CD14-positive monocyte (primary cell): ENCODE results near the gene IRF7. TPM values are rescaled to one million over a fixed set of nuclear protein-coding genes. Genes with fewer than 3 reads are reported as not detected.
A peak's percentile ranks its signal among the peaks of the same experiment; 100 is the strongest.

Source experiments
- DNase-seq, 3 donors: peaks; one replicate each; pipeline ENCODE4 v3.0.0-alpha.2; 2011 to 2022
- H2AFZ ChIP-seq: 2 replicates; pipeline ENCODE4 v1.6.0; 2012; ENCODE audit warnings: mild to moderate bottlenecking, low read depth, low read length, inconsistent platforms; ENCODE audit not compliant: insufficient read depth, poor library complexity, severe bottlenecking
- H3K27ac ChIP-seq, 2 donors: 1 replicate in 1 of 2; 2 replicates in 1 of 2; pipeline ENCODE4 v1.5.1; 2012 to 2013; ENCODE audit warnings: low read length in 2 of 2, control low read depth in 1 of 2, inconsistent platforms in 1 of 2, low read depth in 1 of 2, mild to moderate bottlenecking in 1 of 2
- H3K27me3 ChIP-seq, 2 donors: one replicate each; pipeline versions ENCODE4 v1.6.0 to v1.6.1; 2011 to 2013; ENCODE audit warnings: low read length in 2 of 2; ENCODE audit not compliant: control insufficient read depth in 2 of 2, insufficient read depth in 2 of 2
- H3K36me3 ChIP-seq, 2 donors: replicated peaks in 1 of 2; 1 replicate in 1 of 2; 2 replicates in 1 of 2; pipeline versions ENCODE4 v1.5.1 to v1.6.1; 2012 to 2013; ENCODE audit warnings: low read length in 2 of 2, control low read depth in 1 of 2, inconsistent platforms in 1 of 2, mild to moderate bottlenecking in 1 of 2; ENCODE audit not compliant: insufficient read depth in 2 of 2, control insufficient read depth in 1 of 2
- H3K4me1 ChIP-seq, 2 donors: 1 replicate in 1 of 2; 2 replicates in 1 of 2; pipeline versions ENCODE4 v1.5.1 to v1.6.1; 2012 to 2013; ENCODE audit warnings: low read length in 2 of 2, control low read depth in 1 of 2, inconsistent platforms in 1 of 2, mild to moderate bottlenecking in 1 of 2, moderate library complexity in 1 of 2; ENCODE audit not compliant: insufficient read depth in 2 of 2, control insufficient read depth in 1 of 2
- H3K4me2 ChIP-seq: replicated peaks from 2 replicates; pipeline ENCODE3; 2012; ENCODE audit warnings: low read length, moderate library complexity, mild to moderate bottlenecking; ENCODE audit not compliant: poor library complexity, severe bottlenecking; ENCODE audit errors: extremely low read depth
- H3K4me3 ChIP-seq, 3 experiments: fragments of 200-600 bp in 1 of 3; sonication (generic) in 1 of 3; replicated peaks in 1 of 3; 1 replicate in 2 of 3; 2 replicates in 1 of 3; pipeline ENCODE4 v1.5.1; 2011 to 2013; ENCODE audit warnings: low read length in 3 of 3, mild to moderate bottlenecking in 3 of 3, control low read depth in 2 of 3, low read depth in 2 of 3, inconsistent platforms in 1 of 3, moderate library complexity in 1 of 3
- H3K79me2 ChIP-seq: 2 replicates; pipeline ENCODE4 v1.6.0; 2012; ENCODE audit warnings: mild to moderate bottlenecking, control low read depth, inconsistent platforms, low read length, moderate library complexity; ENCODE audit not compliant: insufficient read depth
- H3K9ac ChIP-seq: 2 replicates; pipeline ENCODE4 v1.6.0; 2017; ENCODE audit warnings: low read length, mild to moderate bottlenecking; ENCODE audit not compliant: insufficient read depth, poor library complexity, severe bottlenecking
- H3K9me3 ChIP-seq, 2 donors: replicated peaks in 1 of 2; 1 replicate in 1 of 2; 2 replicates in 1 of 2; pipeline versions ENCODE4 v1.5.1 to v1.6.1; 2012 to 2013; ENCODE audit warnings: low read length in 2 of 2, control low read depth in 1 of 2; ENCODE audit not compliant: control insufficient read depth in 1 of 2, insufficient read depth in 1 of 2
- H4K20me1 ChIP-seq: 2 replicates; pipeline ENCODE4 v1.6.0; 2012; ENCODE audit warnings: mild to moderate bottlenecking, low read length, control low read depth, moderate library complexity; ENCODE audit not compliant: insufficient read depth
- H3K27ac Mint-ChIP-seq, 7 donors: one replicate each; pipeline ENCODE4 v1.8.0; 2020; ENCODE audit warnings: mild to moderate bottlenecking in 7 of 7, mixed read lengths in 7 of 7, moderate library complexity in 6 of 7, inconsistent platforms in 2 of 7
- H3K27me3 Mint-ChIP-seq, 3 donors: one replicate each; pipeline ENCODE4 v1.8.0; 2021 to 2022; ENCODE audit warnings: low read depth in 3 of 3, mild to moderate bottlenecking in 3 of 3, mixed read lengths in 3 of 3, moderate library complexity in 3 of 3, inconsistent platforms in 1 of 3
- H3K36me3 Mint-ChIP-seq, 2 donors: one replicate each; pipeline ENCODE4 v1.8.0; 2020; ENCODE audit warnings: mixed read lengths in 2 of 2, inconsistent platforms in 1 of 2, mild to moderate bottlenecking in 1 of 2
- H3K4me1 Mint-ChIP-seq: one replicate; pipeline ENCODE4 v1.8.0; 2020; ENCODE audit warnings: mild to moderate bottlenecking, mixed read lengths
- H3K4me3 Mint-ChIP-seq, 2 donors: one replicate each; pipeline ENCODE4 v1.8.0; 2020; ENCODE audit warnings: mild to moderate bottlenecking in 2 of 2, mixed read lengths in 2 of 2, moderate library complexity in 1 of 2
- H3K9me3 Mint-ChIP-seq, 7 donors: one replicate each; pipeline ENCODE4 v1.8.0; 2020 to 2022; ENCODE audit warnings: mixed read lengths in 7 of 7, mild to moderate bottlenecking in 6 of 7, moderate library complexity in 6 of 7, inconsistent platforms in 2 of 7
- CTCF ChIP-seq: fragments of 200-600 bp; IDR thresholded peaks from one replicate; pipeline ENCODE4 v1.8.0; 2022; ENCODE audit warnings: antibody characterized with exemption, mild to moderate bottlenecking
- WGBS: methylation state at CpG from one replicate; pipeline ENCODE4 v1.1.5; 2013; ENCODE audit warnings: missing lambda C conversion rate; ENCODE audit not compliant: insufficient coverage; 5-methylcytosine and 5-hydroxymethylcytosine counted together
- intact Hi-C, 2 donors: fragments of 100-400 bp; cut with micrococcal nuclease; formaldehyde crosslinking; loops; one replicate each; pipeline versions ENCODE4 v1.15.0 to v1.15.1; 2023
- polyA plus RNA-seq, 3 donors: library from polyadenylated mRNA; depleted of rRNA in 1 of 3; unstranded in 2 of 3; stranded (reverse) in 1 of 3; fragments of 300-500 nt in 2 of 3; fragments of >200 nt in 1 of 3; fragmentation: Illumina TruSeq in 2 of 3; gene quantifications; 1 replicate in 2 of 3; 2 replicates in 1 of 3; pipeline ENCODE4 v1.2.3, GENCODE V29; 2012 to 2021

Gene IRF7
- polyA plus RNA-seq, 3 donors: 38.6 to 125 (median 42.9) TPM

GRCh38 chr11:569158-569885 lies 46.4 kb downstream of the IRF7 start:
- peaks cover 9 to 19% of the 10 kb centered on the region in 2 donors for H3K4me1 ChIP-seq
- 45% methylated on average over 36 of the region's 36 CpGs for WGBS
- peak overlapping the region; percentile 46 for H3K9ac ChIP-seq
- peak overlapping the region; percentile 89 for H3K4me2 ChIP-seq
- intact Hi-C loops: no loop called here
- peak overlapping the region; percentile 79 for H2AFZ ChIP-seq
- no peak for TF ChIP-seq CTCF
- Mint-ChIP-seq H3K36me3 (peaks cover 2 to 3% of the 10 kb centered on the region in 2 donors), H3K27ac (peak overlapping the region in 2 of 7 donors; percentile 41 to 72), H3K9me3 (peaks cover 0 to 13% (median 0%) of the 10 kb centered on the region in 7 donors), H3K27me3 (peaks cover 28 to 62% (median 55%) of the 10 kb centered on the region in 3 donors), H3K4me3 (peak overlapping the region; percentile 79 to 85), H3K4me1 (peaks cover 8% of the 10 kb centered on the region)
- H3K79me2 ChIP-seq: no peaks in the 10 kb centered on the region
- H4K20me1 ChIP-seq: no peaks in the 10 kb centered on the region
- no peak for DNase-seq
- peak overlapping the region; percentile 25 to 73 (median 31) for H3K4me3 ChIP-seq
- no peak overlapping the region for H3K27ac ChIP-seq
- H3K36me3 ChIP-seq: no peaks in the 10 kb centered on the region
- H3K9me3 ChIP-seq: no peaks in the 10 kb centered on the region
- H3K27me3 ChIP-seq: peaks cover 2 to 41% of the 10 kb centered on the region in 2 donors

- WGBS: under 1% methylated on average over 123 of the region's 123 CpGs
- Histone ChIP-seq H3K9ac (peak overlapping the region; percentile 46), H3K4me2 (peak overlapping the region; percentile 89), H3K27ac (no peak overlapping the region), H3K4me3 (peak overlapping the region; percentile 25 to 73 (median 31)), H2AFZ (peak overlapping the region; percentile 79), H3K9me3 (no peaks in the 10 kb centered on the region), H3K36me3 (peaks cover 0 to 6% of the 10 kb centered on the region in 2 donors), H3K79me2 (no peaks in the 10 kb centered on the region), H3K27me3 (peaks cover 0 to 35% of the 10 kb centered on the region in 2 donors), H3K4me1 (peaks cover 9 to 19% of the 10 kb centered on the region in 2 donors), H4K20me1 (peaks cover 5% of the 10 kb centered on the region)
- Mint-ChIP-seq H3K4me1 (peaks cover 8% of the 10 kb centered on the region), H3K27me3 (peaks cover 24 to 56% (median 50%) of the 10 kb centered on the region in 3 donors), H3K9me3 (peaks cover 0 to 13% (median 0%) of the 10 kb centered on the region in 7 donors), H3K36me3 (peaks cover 4 to 10% of the 10 kb centered on the region in 2 donors), H3K4me3 (peak overlapping the region; percentile 79 to 85), H3K27ac (no peak overlapping the region)
- TF ChIP-seq CTCF: no peak
- intact Hi-C loops: no loop called here
- peak; percentile 78 to 88 (median 88) for DNase-seq
Measured at GRCh38 chr11:568306-569157, 47.2 kb downstream of the IRF7 start.
